ENCODE data around the gene PUM1.
A peak's percentile ranks its signal among the peaks of the same experiment; 100 is the strongest.

Gene PUM1

GRCh38 chr1:30908696-30909364 is 156.7 kb downstream of the PUM1 start, which contains the start of gene SDC3:
TSS of gene SDC3 (minus strand) at chr1:30908758. CDS start at chr1:30908586, 172 bp downstream.
- Histone ChIP-seq H3K36me3 (ENCODE audit: control insufficient read depth, insufficient read depth, low read length) (no peaks in the 10 kb centered on the region), H3K4me1 (ENCODE audit: control insufficient read depth, insufficient read depth, low read length) (peaks cover 27% of the 10 kb centered on the region), H3K4me3 (ENCODE audit: low read length) (peak within 1 kb of the TSS; percentile 14), H3K27me3 (ENCODE audit: control insufficient read depth, insufficient read depth, low read length) (peaks cover 9% of the 10 kb centered on the region), H3K9me3 (ENCODE audit: control insufficient read depth, low read length) (no peaks in the 10 kb centered on the region), H3K9ac (ENCODE audit: low read length) (peak within 1 kb of the TSS; percentile 69)

GRCh38 chr1:30908316-30908695 is 157.2 kb downstream of the PUM1 start:
- no peak overlapping the region for H3K9ac ChIP-seq (ENCODE audit: low read length)
- peaks cover 9% of the 10 kb centered on the region for H3K27me3 ChIP-seq (ENCODE audit: control insufficient read depth, insufficient read depth, low read length)
- H3K4me1 ChIP-seq (ENCODE audit: control insufficient read depth, insufficient read depth, low read length): peaks cover 27% of the 10 kb centered on the region
- H3K4me3 ChIP-seq (ENCODE audit: low read length): no peak overlapping the region
- no peaks in the 10 kb centered on the region for H3K9me3 ChIP-seq (ENCODE audit: control insufficient read depth, low read length)
- H3K36me3 ChIP-seq (ENCODE audit: control insufficient read depth, insufficient read depth, low read length): no peaks in the 10 kb centered on the region

GRCh38 chr1:30907481-30908315 is 157.8 kb downstream of the PUM1 start:
- H3K9ac ChIP-seq (ENCODE audit: low read length): peak overlapping the region; percentile 69
- H3K4me3 ChIP-seq (ENCODE audit: low read length): no peak overlapping the region
- peaks cover 9% of the 10 kb centered on the region for H3K27me3 ChIP-seq (ENCODE audit: control insufficient read depth, insufficient read depth, low read length)
- no peaks in the 10 kb centered on the region for H3K9me3 ChIP-seq (ENCODE audit: control insufficient read depth, low read length)
- no peaks in the 10 kb centered on the region for H3K36me3 ChIP-seq (ENCODE audit: control insufficient read depth, insufficient read depth, low read length)
- H3K4me1 ChIP-seq (ENCODE audit: control insufficient read depth, insufficient read depth, low read length): peaks cover 29% of the 10 kb centered on the region

GRCh38 chr1:30906631-30907441 is 158.7 kb downstream of the PUM1 start:
- H3K4me3 ChIP-seq (ENCODE audit: low read length): no peak overlapping the region
- H3K9me3 ChIP-seq (ENCODE audit: control insufficient read depth, low read length): no peaks in the 10 kb centered on the region
- H3K27me3 ChIP-seq (ENCODE audit: control insufficient read depth, insufficient read depth, low read length): peaks cover 9% of the 10 kb centered on the region
- no peaks in the 10 kb centered on the region for H3K36me3 ChIP-seq (ENCODE audit: control insufficient read depth, insufficient read depth, low read length)
- H3K4me1 ChIP-seq (ENCODE audit: control insufficient read depth, insufficient read depth, low read length): peaks cover 38% of the 10 kb centered on the region
- H3K9ac ChIP-seq (ENCODE audit: low read length): no peak overlapping the region

- Histone ChIP-seq H3K4me3 (ENCODE audit: low read length) (no peak overlapping the region), H3K9ac (ENCODE audit: low read length) (no peak overlapping the region)
Measured at GRCh38 chr1:30905916-30906620, 159.4 kb downstream of the PUM1 start.

GRCh38 chr1:30905403-30905802 is 160.1 kb downstream of the PUM1 start:
- Histone ChIP-seq H3K9me3 (ENCODE audit: control insufficient read depth, low read length) (no peaks in the 10 kb centered on the region), H3K9ac (ENCODE audit: low read length) (no peak overlapping the region), H3K27me3 (ENCODE audit: control insufficient read depth, insufficient read depth, low read length) (peaks cover 9% of the 10 kb centered on the region), H3K36me3 (ENCODE audit: control insufficient read depth, insufficient read depth, low read length) (no peaks in the 10 kb centered on the region), H3K4me1 (ENCODE audit: control insufficient read depth, insufficient read depth, low read length) (peaks cover 40% of the 10 kb centered on the region), H3K4me3 (ENCODE audit: low read length) (no peak overlapping the region)

More at GRCh38 chr1:30905916-30906620, 159.4 kb downstream of the PUM1 start:
- H3K4me1 ChIP-seq (ENCODE audit: control insufficient read depth, insufficient read depth, low read length): peaks cover 40% of the 10 kb centered on the region
- H3K27me3 ChIP-seq (ENCODE audit: control insufficient read depth, insufficient read depth, low read length): peaks cover 9% of the 10 kb centered on the region
- H3K36me3 ChIP-seq (ENCODE audit: control insufficient read depth, insufficient read depth, low read length): no peaks in the 10 kb centered on the region
- H3K9me3 ChIP-seq (ENCODE audit: control insufficient read depth, low read length): no peaks in the 10 kb centered on the region

GRCh38 chr1:30904962-30905335 is 160.6 kb downstream of the PUM1 start:
- Histone ChIP-seq H3K4me3 (ENCODE audit: low read length) (no peak overlapping the region), H3K9me3 (ENCODE audit: control insufficient read depth, low read length) (no peaks in the 10 kb centered on the region), H3K9ac (ENCODE audit: low read length) (no peak overlapping the region), H3K27me3 (ENCODE audit: control insufficient read depth, insufficient read depth, low read length) (peaks cover 9% of the 10 kb centered on the region), H3K36me3 (ENCODE audit: control insufficient read depth, insufficient read depth, low read length) (no peaks in the 10 kb centered on the region), H3K4me1 (ENCODE audit: control insufficient read depth, insufficient read depth, low read length) (peaks cover 39% of the 10 kb centered on the region)

- Histone ChIP-seq H3K36me3 (ENCODE audit: control insufficient read depth, insufficient read depth, low read length) (no peaks in the 10 kb centered on the region), H3K9me3 (ENCODE audit: control insufficient read depth, low read length) (no peaks in the 10 kb centered on the region), H3K4me3 (ENCODE audit: low read length) (no peak overlapping the region), H3K9ac (ENCODE audit: low read length) (no peak overlapping the region), H3K27me3 (ENCODE audit: control insufficient read depth, insufficient read depth, low read length) (peaks cover 9% of the 10 kb centered on the region), H3K4me1 (ENCODE audit: control insufficient read depth, insufficient read depth, low read length) (peaks cover 34% of the 10 kb centered on the region)
Measured at GRCh38 chr1:30904191-30904961, 161.1 kb downstream of the PUM1 start.

- H3K27me3 ChIP-seq (ENCODE audit: control insufficient read depth, insufficient read depth, low read length): peaks cover 9% of the 10 kb centered on the region
- no peaks in the 10 kb centered on the region for H3K9me3 ChIP-seq (ENCODE audit: control insufficient read depth, low read length)
- no peak overlapping the region for H3K4me3 ChIP-seq (ENCODE audit: low read length)
- H3K4me1 ChIP-seq (ENCODE audit: control insufficient read depth, insufficient read depth, low read length): peaks cover 29% of the 10 kb centered on the region
- H3K9ac ChIP-seq (ENCODE audit: low read length): no peak overlapping the region
- H3K36me3 ChIP-seq (ENCODE audit: control insufficient read depth, insufficient read depth, low read length): no peaks in the 10 kb centered on the region
Measured at GRCh38 chr1:30903343-30904034, 162.0 kb downstream of the PUM1 start.

GRCh38 chr1:30902593-30903290 is 162.8 kb downstream of the PUM1 start:
- H3K9me3 ChIP-seq (ENCODE audit: control insufficient read depth, low read length): no peaks in the 10 kb centered on the region
- H3K27me3 ChIP-seq (ENCODE audit: control insufficient read depth, insufficient read depth, low read length): peaks cover 6% of the 10 kb centered on the region
- H3K4me3 ChIP-seq (ENCODE audit: low read length): no peak overlapping the region
- peaks cover 28% of the 10 kb centered on the region for H3K4me1 ChIP-seq (ENCODE audit: control insufficient read depth, insufficient read depth, low read length)
- no peak overlapping the region for H3K9ac ChIP-seq (ENCODE audit: low read length)
- H3K36me3 ChIP-seq (ENCODE audit: control insufficient read depth, insufficient read depth, low read length): no peaks in the 10 kb centered on the region

Data from mucosa of stomach (tissue), 1 donor.